ENCODE data around the gene PIGC.

DNA sequence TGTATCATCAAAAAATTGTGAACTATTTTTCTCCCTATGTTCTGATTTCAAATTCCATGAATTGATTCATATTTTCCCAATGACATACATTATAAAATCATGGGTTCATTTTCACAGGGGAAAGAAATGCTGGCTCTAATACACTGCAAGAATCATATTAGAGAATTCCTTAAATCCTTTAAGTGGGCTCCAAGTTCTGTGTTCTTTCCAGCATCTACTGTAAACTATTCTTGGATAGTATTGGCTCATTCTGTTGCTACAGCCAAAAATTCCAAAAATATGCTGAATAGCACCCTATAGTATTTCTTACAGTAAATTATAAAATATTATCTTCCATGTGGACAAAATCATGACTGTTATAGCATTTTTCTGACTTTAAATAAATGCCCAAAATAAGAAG, 42.4 kb downstream of the PIGC start:
- no peak for TF ChIP-seq POLR2A (IDR thresholded peaks at IDR 0.05)
- TF ChIP-seq, protein P1, sequence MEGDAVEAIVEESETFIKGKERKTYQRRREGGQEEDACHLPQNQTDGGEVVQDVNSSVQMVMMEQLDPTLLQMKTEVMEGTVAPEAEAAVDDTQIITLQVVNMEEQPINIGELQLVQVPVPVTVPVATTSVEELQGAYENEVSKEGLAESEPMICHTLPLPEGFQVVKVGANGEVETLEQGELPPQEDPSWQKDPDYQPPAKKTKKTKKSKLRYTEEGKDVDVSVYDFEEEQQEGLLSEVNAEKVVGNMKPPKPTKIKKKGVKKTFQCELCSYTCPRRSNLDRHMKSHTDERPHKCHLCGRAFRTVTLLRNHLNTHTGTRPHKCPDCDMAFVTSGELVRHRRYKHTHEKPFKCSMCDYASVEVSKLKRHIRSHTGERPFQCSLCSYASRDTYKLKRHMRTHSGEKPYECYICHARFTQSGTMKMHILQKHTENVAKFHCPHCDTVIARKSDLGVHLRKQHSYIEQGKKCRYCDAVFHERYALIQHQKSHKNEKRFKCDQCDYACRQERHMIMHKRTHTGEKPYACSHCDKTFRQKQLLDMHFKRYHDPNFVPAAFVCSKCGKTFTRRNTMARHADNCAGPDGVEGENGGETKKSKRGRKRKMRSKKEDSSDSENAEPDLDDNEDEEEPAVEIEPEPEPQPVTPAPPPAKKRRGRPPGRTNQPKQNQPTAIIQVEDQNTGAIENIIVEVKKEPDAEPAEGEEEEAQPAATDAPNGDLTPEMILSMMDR (IDR thresholded peaks at IDR 0.05), result no peak

Data from uterus (tissue), 2 donors.